ENCODE measurements around the gene NOL3.

The NOL3 gene

GRCh38 chr16:67155295-67156142, 14.8 kb upstream of the NOL3 start:
- DNase-seq = peak; percentile 87

DNA sequence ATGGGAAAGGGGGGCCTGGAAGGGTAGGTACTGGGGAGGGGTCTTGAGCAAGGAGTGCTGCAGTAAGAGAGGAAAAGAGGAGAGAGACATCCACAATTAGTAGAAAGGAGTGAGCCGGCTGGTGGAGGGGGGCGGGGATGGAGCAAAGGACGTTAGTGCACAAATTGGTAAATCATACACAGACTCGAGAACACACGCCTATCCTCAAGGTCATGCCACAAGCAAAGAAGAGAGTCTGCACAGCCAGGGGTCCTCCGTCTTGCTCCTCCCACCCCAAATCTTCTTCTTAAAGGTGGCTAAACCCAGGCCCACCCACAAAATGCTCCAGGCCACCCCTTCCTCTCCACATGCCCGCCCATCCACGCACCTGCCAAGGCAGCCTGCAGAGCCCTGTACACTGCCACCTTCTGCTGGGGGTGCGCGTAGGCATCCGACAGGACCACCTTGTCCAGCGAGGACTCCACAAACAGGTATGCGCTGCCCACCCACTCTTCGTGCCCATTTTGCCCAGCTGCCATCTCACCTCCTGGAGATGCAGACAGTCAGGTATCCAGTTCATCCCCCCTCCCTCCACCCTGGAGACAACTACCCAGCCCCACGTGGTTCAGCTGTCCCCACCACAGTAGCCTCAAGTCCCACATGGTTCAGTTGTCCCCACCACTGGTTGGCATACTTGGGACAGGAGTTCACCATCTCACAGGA, 14.0 kb upstream of the NOL3 start:
- no peak for DNase-seq

- no peak for DNase-seq
Measured at GRCh38 chr16:67157106-67157748, 13.1 kb upstream of the NOL3 start.

DNA sequence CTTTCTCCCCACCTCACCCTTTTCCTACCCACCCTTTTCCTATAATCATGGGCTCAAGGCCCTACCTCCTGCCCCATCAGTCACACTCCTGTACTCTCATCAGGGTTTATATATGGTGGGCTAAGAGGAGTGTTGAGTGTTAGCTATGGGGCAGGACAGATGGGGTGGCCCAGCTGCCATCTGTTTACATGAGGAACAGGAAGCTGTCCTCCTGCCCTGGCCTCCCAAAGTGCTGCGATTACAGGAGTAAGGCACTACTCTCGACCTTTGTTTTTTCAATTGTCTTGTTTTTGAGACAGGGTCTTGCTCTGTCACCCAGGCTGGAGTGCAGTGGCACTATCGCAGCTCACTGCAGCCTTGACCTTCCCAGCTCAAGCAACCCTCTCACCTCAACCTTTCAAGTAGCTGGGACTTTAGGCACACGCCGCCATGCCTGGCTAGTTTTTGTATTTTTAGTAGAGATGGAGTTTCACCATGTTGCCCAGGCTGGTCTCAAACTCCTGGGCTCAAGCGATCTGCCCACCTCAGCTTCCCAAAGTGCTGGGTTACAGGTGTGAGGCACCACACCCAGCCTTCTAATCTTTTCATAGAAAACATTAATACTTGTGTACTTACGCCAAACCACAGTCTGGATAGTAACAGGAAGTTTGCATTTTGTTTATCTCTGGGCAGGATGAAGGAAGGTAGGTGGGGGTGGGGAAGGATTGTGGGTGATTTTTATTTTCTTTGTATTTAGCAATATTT, 12.3 kb upstream of the NOL3 start:
- DNase-seq = no peak

DNA sequence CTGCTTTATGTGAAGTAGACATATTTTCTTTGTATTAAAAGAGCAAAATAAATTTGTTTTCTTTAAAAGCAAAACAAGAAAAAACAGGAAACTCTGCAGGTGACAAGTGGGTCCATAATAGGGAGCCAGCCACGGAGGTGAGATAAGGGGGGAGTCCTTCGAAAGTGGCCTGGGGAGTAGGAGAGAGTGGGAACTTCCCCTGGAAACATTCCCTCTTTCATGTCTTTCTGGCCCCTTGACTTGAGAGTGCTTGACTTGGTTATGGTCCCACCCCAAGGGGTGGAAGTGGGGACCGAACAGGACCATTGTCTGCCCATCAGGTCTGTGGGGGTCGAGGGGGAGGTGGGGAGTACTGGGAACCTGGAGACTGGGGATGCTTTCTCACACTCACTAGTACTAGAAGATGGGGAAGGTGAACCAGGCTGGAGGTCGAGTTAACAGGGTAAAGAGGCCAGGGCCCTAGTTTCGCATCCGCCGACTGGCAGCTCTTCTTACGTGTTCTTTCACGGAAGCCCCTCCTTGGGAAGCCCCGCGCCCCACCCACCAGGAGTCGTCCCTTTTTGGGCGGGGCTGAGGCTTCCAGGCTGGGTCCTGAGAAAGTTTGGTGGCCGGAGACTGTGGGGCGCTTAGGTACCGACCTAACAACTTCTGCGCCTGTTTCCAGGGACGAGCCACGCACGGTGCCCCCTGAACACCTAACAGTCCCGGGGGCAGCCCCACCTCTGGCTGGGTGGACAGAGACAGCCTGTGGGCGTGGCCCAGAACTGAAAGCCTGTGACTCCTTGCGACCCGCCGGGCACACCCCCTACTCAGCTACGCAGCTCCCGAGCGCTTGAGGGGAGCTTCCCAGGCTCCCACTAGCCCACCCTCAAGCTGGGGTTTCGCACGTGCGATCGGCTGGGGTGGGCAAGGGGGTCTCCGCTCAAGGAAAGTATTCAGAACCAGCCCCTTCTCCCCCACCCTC, 11.4 kb upstream of the NOL3 start:
- DNase-seq = peak; percentile 96

DNA sequence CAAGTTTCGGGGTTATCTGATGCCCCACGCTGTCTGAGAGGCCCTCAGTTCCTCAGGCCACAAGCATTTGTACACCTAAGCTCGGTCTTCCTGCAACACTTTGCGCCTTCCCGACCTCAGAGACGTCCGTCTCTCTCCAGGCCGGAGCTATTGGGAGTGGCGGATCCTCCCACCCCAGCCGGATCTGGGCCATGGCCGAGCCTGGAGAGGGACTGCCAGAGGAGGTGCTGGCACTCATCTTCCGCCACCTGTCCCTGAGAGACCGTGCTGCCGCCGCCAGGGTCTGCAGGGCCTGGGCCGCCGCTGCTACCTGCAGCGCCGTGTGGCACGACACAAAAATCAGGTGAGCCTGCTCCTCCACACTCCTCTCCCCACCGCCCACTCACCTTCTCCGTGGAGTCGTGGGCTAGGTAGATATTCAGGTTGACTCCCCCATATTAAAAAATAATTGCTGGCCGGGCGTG, 8.7 kb upstream of the NOL3 start:
- no peak for DNase-seq

- DNase-seq = no peak
Measured at GRCh38 chr16:67162506-67163163, 7.7 kb upstream of the NOL3 start.

- DNase-seq = no peak
Measured at GRCh38 chr16:67163164-67163998, 7.0 kb upstream of the NOL3 start.

- DNase-seq = no peak
Measured at GRCh38 chr16:67163999-67164558, 6.3 kb upstream of the NOL3 start.

DNA sequence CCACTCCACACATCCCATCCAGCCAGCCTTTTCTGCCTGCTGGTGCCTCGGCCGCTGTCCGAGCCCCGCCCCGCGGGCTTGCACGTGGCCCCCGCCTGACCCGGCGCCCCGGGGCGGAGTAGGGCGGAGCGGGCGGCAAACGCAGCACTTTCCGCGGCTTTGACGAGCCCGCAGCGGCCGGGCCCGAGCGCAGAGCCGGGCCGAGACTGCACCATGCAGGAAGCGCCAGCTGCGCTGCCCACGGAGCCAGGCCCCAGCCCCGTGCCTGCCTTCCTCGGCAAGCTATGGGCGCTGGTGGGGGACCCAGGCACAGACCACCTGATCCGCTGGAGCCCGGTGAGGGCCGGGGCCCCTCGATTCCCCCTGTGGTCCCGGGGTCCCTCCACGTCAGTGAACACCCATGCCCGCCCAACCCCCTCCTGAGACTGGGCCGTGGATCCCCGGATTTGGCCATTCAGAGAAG, 5.7 kb upstream of the NOL3 start, which contains the start of gene HSF4:
TSS of gene HSF4 (plus strand) at position 147 of the 463 bp plus-strand sequence. CDS start at position 214, 67 bp downstream.
- peak; percentile 72 for DNase-seq

GRCh38 chr16:67165121-67166078, 4.9 kb upstream of the NOL3 start:
- DNase-seq = no peak

DNA sequence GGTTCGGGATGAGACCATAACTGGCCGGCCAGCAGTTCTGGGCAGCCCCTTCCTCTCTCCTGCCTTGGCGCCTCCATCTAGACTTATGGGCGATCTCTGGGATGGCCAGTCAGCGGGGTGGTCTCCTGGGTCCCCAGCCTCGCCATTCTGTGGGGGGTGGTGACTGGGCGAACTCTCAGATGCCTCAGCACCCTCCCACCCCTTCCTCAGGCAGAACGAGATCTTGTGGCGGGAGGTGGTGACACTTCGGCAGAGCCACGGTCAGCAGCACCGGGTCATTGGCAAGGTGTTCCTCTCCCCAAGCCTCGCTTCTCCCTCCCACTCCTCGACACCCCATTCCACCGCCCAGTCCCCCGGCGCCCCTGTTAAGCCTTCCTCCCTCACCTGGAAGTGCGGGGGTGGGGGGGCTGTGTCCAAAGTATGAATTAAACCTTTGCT, 4.2 kb upstream of the NOL3 start:
- DNase-seq = no peak

DNA sequence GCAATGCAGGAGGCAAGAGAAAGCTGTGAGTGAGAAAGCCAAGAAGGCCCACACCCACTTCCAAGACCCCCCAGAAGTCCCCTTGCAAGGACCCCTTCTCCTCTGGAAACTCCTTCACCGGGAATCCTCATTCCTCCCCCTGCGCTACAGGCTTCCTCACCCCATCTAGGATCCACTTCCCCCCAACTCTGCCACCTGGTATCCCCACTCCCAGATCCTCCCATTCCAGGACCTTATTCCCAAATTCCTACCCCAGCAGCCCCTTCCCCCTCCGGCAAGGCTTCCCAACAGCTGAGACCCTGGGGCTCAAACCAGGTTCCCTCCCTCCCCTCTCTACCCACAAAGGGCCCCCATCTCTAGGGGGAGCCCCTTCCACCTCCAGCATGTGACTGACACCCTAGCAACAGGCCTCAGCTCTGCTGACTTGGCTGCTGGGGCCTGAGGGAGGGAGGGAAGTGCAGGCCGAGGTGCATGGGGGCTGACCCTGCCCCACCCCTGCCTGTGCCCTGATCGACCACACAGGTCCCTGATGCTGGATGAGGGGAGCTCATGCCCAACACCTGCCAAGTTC, 3.7 kb upstream of the NOL3 start:
- no peak for DNase-seq

DNA sequence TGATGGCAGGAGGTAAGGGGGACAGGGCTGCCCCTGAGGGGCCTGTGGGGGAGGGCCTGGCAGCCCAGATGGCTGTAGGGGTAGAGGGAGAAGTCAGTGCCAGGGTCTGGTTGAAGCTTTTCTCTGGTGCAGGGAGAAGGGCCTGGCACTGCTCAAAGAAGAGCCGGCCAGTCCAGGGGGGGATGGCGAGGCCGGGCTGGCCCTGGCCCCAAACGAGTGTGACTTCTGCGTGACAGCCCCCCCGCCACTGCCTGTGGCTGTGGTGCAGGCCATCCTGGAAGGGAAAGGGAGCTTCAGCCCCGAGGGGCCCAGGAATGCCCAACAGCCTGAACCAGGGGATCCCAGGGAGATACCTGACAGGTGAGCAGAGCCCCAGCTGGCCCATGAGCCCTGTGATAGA, 2.8 kb upstream of the NOL3 start:
- DNase-seq = no peak

GRCh38 chr16:67169011-67169451, 1.3 kb upstream of the NOL3 start:
- no peak for DNase-seq

GRCh38 chr16:67169642-67170167, 633 bp upstream of the NOL3 start:
- DNase-seq = no peak

- no peak for DNase-seq
Measured at GRCh38 chr16:67170949-67171649, 761 bp downstream of the NOL3 start.
